Measurements from ENCODE around the gene C2CD2.
"Not testable (repeated sequence)": the region's sequence is repeated elsewhere in the genome, so short reads cannot be mapped to it uniquely, and the experiment has no call there.

GRCh38 chr21:41959697-41960096 lies 5.9 kb upstream of the C2CD2 start:
- TF ChIP-seq POLR2AphosphoS5 (IDR thresholded peaks at IDR 0.05; ENCODE audit: insufficient read depth, low read depth, low read length); MAX (IDR thresholded peaks at IDR 0.05; ENCODE audit: insufficient read depth, insufficient read length): not testable (repeated sequence)

Measured in endothelial cell of umbilical vein (primary cell).